Adipose tissue (tissue), 3 donors: ENCODE results near the gene ZMYND12. TPM values are rescaled to one million over a fixed set of nuclear protein-coding genes. Genes with fewer than 3 reads are reported as not detected.

Experiments used
- H3K27ac ChIP-seq: one replicate; pipeline ENCODE4 v1.5.1; 2013; ENCODE audit warnings: low read depth, low read length
- WGBS, 3 donors: extraction: QIAGEN DNeasy Blood & Tissue Kit; methylation state at CpG; one replicate each; pipeline ENCODE4 v1.1.7; 2013; 5-methylcytosine and 5-hydroxymethylcytosine counted together
- polyA plus RNA-seq, 3 donors: library from polyadenylated mRNA; stranded (reverse); fragments of 200-250 nt; gene quantifications; one replicate each; pipeline ENCODE4 v1.2.3, GENCODE V29; 2013
- donor health status: healthy with polysubstance abuse.
- donor health status: Bipolar disorder and iron deficiency.
- donor health status: healthy.

ZMYND12 gene
- polyA plus RNA-seq, 3 donors = 1.5 to 2.0 (median 1.7) TPM

DNA sequence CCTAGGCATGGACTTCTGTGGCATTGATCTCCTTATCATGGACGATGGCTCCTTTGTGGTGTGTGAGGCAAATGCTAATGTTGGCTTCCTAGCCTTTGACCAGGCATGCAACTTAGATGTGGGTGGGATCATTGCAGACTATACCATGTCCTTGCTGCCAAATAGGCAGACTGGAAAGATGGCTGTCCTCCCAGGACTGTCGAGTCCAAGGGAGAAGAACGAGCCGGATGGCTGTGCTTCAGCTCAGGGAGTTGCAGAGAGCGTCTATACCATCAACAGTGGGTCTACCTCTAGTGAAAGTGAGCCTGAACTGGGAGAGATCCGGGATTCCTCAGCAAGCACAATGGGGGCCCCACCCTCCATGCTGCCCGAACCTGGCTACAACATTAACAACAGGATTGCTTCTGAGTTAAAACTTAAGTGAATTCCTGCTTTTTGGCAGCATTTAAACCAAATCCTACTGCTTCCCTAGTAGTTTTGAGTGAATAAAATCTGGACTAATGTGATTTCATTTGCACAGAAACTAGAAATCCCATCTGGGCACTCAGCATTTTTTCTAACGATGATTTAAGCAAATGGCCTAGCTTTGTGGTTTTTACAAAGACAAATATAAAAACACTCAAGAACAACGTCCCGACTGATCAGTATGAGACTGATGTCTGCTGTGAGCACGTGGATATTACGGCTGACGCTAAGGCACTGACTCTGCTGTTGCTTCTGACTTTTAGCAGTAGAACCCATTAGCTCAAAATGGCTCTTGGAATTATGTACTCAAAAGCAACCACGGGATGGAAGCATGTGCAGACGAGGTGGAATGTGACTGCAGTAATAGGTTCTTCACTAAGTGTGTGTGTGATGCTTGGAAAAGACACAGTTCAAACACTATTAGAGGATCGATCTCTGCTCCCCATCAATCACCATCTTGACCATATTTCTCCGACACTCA lies 41.0 kb downstream of the ZMYND12 start:
- WGBS, 3 donors = 86 to 91% (median 88%) methylated on average over 17 of the region's 17 CpGs
- no peak overlapping the region for H3K27ac ChIP-seq

- 96 to 100% (median 100%) methylated on average over 1 of the region's 1 CpG for WGBS, 3 donors
- H3K27ac ChIP-seq = no peak overlapping the region
Measured at GRCh38 chr1:42403880-42404400, 51.9 kb downstream of the ZMYND12 start.

DNA sequence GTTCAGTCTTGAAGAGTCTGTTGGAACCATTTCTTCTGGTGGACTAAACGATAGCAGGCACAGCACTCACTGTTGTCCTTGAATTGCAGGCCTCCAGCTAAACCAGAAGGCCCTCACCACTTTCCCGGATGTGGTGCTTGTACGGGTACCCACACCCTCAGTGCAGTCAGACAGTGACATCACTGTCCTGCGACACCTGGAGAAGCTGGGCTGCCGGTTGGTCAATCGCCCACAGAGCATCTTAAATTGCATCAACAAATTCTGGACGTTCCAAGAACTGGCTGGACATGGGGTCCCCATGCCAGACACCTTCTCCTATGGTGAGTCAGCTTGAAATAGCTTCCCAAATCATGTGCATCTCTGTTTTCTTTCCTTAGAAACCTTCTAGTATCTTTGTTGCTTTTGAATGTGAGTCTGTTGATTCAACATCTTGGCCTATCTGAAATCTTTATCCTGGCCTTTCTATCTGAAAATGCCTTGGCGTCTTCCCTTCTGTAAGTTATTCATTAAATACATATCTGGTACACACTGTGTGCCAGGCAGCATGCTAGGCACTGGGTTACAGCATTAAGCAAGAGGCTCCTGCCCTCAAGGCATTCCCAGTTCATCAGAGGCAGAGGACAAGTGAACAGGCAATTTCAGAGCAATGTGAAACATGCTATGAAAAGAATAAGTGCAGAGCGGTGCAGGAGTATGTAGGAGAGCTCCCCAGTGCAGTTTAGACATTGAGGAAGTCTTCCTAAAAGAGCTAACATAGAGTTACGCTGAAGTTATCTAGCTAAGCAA lies 56.3 kb downstream of the ZMYND12 start:
- 87 to 89% (median 88%) methylated on average over 10 of the region's 10 CpGs for WGBS, 3 donors
- H3K27ac ChIP-seq = no peak overlapping the region

GRCh38 chr1:42392967-42393848 lies 62.6 kb downstream of the ZMYND12 start:
- WGBS, 3 donors = 62 to 91% (median 71%) methylated on average over 2 of the region's 2 CpGs

DNA sequence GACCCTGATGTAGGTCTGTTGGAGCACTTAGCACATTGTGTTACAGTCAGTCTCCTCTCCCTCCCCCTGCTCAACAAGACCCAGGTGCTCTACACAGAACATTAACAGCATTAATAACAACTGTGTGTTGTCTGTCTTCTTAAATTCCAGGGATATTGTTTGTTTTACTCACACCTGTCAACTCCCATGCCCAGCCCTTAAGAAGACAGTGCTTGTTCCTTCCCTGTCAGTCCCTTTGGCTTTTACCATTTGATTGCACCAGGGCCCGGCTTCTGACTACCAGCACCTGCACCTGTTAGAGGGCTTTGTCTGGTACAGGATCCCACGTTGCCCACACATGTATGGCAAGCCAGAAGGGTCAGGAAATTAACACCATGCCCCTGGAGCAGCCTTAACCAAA lies 63.6 kb downstream of the ZMYND12 start:
- no peak overlapping the region for H3K27ac ChIP-seq
- 69 to 81% (median 75%) methylated on average over 2 of the region's 2 CpGs for whole genome bisulfite sequencing, 3 donors

More at GRCh38 chr1:42392967-42393848, 62.6 kb downstream of the ZMYND12 start:
- no peak overlapping the region for H3K27ac ChIP-seq

DNA sequence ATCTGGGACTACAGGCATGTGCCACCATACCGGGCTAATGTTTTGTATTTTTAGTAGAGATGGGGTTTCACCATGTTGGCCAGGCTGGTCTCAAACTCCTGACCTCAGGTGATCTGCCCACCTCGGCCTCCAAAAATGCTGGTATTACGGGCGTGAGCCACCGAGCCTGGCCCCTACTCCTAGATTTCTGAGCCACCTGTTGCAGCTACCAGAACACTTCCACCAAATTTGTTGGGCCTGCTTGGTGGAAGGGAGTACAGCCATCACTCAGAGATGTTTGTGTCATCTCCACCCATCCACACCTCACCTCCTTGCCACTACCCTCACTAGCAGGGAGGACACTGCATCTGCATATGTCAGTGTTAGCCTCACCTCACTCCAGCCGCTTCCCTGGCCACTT lies 69.8 kb downstream of the ZMYND12 start:
- H3K27ac ChIP-seq = no peak overlapping the region
- WGBS, 3 donors = 89 to 96% (median 94%) methylated on average over 6 of the region's 6 CpGs

DNA sequence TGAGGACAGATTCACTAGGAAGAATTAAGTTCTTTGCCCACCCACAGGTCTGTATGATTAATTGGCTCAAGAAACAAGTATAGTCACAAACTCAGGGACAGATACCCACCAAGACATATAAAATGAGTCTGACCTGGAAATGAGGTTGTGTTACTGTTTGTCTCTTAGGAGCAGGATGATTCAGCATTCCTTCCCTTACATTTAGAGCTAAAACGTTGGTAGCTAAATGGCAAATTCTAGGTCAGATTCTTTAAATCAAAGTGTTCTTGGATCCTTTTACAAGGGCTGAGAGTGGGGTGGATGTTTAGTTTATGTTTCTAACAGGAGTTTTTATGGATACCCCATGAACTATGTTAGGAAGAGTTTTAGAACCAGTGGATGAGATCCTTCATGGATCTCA lies 70.5 kb downstream of the ZMYND12 start:
- 6 to 9% (median 9%) methylated on average over 1 of the region's 1 CpG for WGBS, 3 donors
- no peak overlapping the region for H3K27ac ChIP-seq

DNA sequence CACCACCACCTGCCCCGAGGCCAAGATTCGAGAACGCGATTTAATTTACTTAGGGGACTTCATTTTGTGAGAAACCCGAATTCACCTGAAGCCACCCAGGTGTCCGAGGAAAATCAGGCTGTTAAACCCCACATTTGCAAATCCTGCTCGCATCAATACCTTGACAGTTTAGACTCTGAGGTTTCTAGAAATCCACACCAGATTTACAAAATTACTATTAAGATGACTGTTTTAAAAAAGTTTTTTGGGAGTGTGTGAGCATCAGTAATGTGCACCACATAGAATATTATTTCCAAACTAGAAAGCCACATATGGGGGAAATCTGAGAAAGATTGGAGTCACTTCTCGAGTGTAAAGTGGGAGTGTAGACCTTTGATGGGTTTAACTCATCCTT lies 74.5 kb downstream of the ZMYND12 start:
- no peak overlapping the region for H3K27ac ChIP-seq
- WGBS, 3 donors = 14 to 18% (median 17%) methylated on average over 8 of the region's 8 CpGs

- no peak within 1 kb of the TSS for H3K27ac ChIP-seq
- WGBS, 3 donors = 0 to 1% (median 0%) methylated on average over 55 to 101 of the region's 101 CpGs
Measured at GRCh38 chr1:42380586-42381279, 75.1 kb downstream of the ZMYND12 start, which contains the start of gene RIMKLA. RIMKLA (plus strand) TSS chr1:42380792; CDS start chr1:42380935, 143 bp downstream.

Other genes with a start within 250 kb of the ZMYND12 start
- gene FOXJ3, start 120.8 kb downstream of the ZMYND12 start, polyA plus RNA-seq = 10 to 100 TPM in 2 of 3 donors, 1 to 10 TPM in 1; 8.4 to 17.5 (median 13.0) TPM
- under 1 TPM; 0.10 to 0.64 (median 0.11) TPM for gene RIMKLA, start 75.2 kb downstream of the ZMYND12 start, polyA plus RNA-seq
- 100 to 1,000 TPM in 1 of 3 donors, 10 to 100 TPM in 2; 48.2 to 103 (median 53.9) TPM for gene PPCS, start 521 bp upstream of the ZMYND12 start, polyA plus RNA-seq
- gene CCDC30, start 7.3 kb upstream of the ZMYND12 start, polyA plus RNA-seq = 1 to 10 TPM in 1 of 3 donors, under 1 TPM in 2; 0.31 to 1.4 (median 0.90) TPM
- gene PPIH, start 202.4 kb upstream of the ZMYND12 start, polyA plus RNA-seq = 10 to 100 TPM; 15.6 to 34.3 (median 25.0) TPM
- gene YBX1, start 226.4 kb upstream of the ZMYND12 start, polyA plus RNA-seq = 100 to 1,000 TPM; 218 to 926 (median 714) TPM